ENCODE data around the gene RNU1-3. TPM values are rescaled to one million over a fixed set of nuclear protein-coding genes. Genes with fewer than 3 reads are reported as not detected.
"Not testable (repeated sequence)": the region's sequence is repeated elsewhere in the genome, so short reads cannot be mapped to it uniquely, and the experiment has no call there.

RNU1-3 gene
- total RNA-seq, 1 donor from 2014 or later = 1,358 TPM

DNA sequence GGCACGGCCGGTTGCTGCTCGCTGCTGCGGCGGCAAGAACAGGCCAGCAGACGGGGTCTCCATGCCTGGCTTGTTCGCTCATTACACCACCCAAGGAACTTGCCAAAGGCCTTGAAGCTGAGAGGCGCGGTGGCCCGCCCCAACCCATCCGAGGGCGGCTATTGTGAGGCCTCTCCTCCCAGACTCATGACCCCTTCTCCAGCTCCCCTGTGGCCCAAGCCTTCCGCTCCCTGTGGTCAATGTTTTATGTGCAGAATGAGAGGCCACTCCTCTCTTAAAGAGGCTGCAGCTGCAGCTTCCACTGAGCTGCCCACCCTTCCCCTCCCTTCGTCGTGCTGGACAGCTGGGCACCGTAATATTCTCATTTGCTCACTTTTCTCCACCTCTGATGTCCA, 27.6 kb upstream of the RNU1-3 start:
- not testable (repeated sequence) for DNase-seq (ENCODE audit: low spot score)

- DNase-seq (ENCODE audit: low spot score) = not testable (repeated sequence)
Observed at GRCh38 chr1:16693449-16694307, 26.9 kb upstream of the RNU1-3 start.

DNA sequence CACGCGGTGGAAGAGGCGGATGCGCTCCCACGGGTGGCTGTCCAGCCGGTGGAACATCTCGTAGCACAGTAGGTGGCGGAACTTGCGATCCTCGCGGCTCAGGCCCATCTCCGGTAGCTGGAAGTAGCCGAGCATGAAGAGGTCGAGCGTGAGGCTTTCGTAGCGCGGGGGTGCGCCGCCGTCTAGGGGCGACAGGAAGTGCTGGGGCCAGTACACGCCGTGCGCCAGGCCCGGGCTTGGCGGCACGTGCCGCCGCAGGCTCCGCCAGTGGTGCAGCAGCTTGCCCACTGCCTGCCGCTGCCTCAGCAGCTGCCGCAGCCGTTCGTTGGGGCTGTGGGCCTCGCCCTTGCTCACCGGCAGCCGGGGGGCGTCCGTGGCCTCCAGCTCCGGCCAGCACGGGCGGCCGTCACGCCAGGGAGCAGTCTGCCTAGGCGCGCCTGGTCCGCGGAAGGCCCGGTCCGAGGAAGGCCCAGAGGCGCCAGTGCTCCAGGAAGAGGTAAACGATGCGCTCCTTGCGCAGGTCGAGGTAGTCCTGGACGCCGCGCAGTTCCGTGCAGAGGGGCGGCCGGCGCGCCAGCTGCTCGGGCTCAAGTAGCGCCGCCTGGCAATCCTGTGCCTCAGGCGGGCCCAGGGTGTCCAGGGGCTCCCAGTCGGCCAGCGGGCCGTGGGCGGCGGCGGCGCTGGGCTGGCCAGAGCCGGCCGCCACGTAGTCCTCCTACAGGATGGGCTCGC, 26.1 kb upstream of the RNU1-3 start:
- not testable (repeated sequence) for DNase-seq (ENCODE audit: low spot score)

GRCh38 chr1:16692283-16692682, 25.5 kb upstream of the RNU1-3 start:
- DNase-seq (ENCODE audit: low spot score) = not testable (repeated sequence)

DNA sequence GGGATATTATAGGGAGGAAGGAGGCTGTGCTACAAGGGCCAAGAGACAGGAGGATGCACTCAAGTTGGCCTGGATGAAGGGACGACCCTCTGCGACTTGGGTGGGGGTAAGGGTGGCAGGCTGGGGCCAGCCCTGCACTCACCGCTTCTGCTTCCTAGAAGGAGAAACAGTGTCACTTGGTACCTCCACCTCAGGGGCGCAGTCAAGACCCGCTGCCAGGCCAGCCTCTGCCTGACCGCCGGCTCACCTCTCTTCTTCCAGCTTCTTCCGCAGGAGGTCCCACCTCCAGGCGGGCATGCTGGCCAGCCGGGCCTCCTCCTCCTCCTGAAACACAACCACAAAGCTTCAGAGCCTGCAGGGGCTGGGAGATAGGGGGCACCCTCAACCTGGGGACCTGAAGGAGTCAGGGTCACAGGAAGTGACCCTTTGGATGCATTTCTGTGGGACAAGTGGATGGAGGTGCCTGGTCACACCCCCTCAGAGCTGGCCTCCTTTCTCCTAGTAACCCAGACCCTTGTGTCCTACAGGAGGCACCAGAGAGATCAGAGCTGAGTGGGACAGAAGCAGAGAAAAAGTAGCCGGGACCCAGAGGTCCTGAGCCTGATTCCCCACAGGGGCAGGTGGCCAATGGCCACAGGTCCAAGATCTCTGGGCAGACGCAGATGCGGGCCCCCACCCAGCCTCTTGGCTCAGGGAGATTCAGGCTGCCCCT, 24.4 kb upstream of the RNU1-3 start:
- DNase-seq (ENCODE audit: low spot score) = not testable (repeated sequence)

GRCh38 chr1:16687132-16687800, 20.5 kb upstream of the RNU1-3 start:
- not testable (repeated sequence) for DNase-seq (ENCODE audit: low spot score)

DNA sequence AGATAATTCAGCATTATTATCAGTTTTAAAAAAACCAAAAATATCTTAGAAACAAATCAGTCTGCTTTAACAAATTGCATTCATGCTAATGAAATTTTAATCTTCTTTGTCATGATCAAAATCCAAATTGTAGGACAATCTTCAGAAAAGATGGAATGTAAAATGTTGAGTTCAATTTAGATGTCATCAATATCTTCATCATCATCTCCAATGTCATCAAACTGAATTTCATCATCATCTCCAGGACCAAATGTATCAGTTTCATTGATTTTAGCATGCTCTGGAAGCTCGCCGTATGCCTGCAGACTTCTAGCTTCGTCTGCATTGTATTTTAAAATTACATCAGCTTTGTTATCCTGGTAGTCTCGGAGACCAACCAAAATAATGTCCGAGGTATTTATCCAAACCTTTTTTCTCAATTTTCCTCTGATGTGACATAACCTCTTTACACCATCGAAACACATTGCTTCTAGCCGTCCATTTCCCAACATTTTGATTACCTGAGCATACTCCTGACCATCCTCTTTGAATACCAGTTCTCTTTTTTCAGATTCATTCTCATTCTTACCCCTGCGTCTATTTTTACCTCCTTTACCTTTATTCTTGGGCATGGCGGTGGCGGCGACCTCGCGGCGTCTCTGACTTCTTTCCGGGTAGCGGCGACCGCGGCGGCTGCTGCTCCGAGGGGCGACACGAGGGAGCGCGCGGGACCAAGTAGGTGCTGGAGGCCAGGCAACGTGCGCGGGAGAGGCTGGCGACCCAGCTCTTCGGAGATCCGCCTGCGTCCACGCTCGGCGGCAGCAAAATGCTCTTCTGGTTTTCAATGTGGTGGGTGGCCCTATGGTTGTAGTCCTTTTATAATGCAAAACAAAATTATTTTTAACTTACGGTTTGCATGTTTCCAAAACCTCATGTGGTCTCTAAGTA, 19.0 kb upstream of the RNU1-3 start:
- not testable (repeated sequence) for DNase-seq (ENCODE audit: low spot score)

DNA sequence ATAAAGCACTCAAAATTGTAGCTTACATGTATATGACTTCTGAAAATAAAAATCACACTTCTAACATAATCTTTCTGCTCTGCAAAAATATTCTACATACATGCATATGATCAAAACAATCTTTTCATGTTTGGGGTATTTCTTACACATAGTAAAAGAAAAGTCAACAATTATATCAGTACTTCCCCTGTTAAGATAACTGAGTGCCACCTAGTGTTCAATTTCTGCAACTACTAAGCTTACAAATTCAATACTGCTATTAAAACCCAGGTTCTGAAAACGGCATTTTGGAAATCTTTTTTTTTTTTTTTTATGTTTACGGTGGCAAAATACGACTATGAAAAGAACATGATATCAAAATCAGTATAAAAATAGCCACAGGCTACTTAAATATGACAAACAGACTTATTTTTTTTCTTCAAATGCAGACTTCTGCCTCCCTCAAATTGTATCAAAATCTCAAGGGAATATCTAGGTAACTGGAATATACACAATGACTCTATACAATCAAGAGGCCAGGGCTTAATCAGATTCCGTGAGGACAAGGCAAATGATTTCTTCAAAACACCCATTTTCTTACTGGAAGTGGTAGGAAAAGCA, 18.1 kb upstream of the RNU1-3 start:
- DNase-seq (ENCODE audit: low spot score) = not testable (repeated sequence)

DNA sequence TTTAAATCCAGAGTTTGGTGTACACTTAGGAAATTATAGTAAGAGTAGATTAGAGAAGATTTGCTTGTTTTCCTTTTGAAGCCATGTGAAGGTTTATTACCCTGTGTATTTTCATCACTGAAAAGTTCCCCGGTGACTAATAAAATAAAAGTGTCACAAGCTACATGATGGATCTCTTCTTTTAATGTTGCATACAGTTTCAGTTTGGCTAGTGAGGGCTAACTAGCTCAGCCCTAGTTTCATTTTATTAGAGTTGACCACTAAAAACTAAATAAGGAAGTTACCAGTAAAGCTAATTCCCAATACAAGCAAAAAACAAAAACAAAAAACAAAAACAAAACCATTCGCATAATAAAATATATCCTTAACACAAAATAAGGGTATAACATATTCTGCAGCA, 17.4 kb upstream of the RNU1-3 start:
- DNase-seq (ENCODE audit: low spot score) = not testable (repeated sequence)

DNA sequence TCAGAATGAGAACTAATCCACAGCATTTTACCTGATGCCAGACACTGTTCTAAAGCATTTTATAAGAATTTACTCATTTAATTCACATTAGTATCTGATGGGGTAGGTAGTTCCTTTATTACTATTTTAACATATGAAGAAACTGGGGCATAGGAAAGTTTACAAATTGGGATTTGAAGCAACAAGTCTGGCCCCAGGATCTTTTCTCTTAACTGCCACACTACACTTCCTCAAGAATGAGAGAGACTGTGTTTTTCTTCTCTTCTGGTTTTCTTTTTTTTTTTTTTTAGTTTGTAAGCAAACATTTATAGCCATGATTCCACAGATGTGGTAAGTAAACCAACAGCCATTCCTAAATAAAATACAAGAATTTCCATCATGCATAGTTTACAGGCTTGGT, 16.1 kb upstream of the RNU1-3 start:
- not testable (repeated sequence) for DNase-seq (ENCODE audit: low spot score)

DNA sequence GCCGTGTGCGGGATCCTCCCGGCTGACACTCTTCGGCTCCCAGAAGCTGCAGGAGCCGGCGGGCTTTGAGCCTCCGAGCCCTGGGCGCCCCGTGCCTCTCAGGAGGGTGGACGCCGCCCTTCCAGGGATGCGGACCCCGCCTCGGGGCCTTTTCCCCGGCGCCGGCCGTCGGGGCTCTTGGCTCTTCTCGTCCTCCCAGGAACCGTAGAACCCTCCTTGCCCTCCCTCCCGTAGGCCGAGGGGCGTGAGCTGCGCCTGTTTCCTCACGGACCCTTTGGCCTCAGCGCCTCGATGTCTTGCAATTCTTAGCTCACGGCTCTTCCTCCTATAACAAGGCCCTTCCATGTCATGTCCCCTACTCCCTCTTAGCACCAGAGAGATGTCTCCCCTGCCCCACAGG, 13.6 kb upstream of the RNU1-3 start:
- DNase-seq (ENCODE audit: low spot score) = not testable (repeated sequence)

DNA sequence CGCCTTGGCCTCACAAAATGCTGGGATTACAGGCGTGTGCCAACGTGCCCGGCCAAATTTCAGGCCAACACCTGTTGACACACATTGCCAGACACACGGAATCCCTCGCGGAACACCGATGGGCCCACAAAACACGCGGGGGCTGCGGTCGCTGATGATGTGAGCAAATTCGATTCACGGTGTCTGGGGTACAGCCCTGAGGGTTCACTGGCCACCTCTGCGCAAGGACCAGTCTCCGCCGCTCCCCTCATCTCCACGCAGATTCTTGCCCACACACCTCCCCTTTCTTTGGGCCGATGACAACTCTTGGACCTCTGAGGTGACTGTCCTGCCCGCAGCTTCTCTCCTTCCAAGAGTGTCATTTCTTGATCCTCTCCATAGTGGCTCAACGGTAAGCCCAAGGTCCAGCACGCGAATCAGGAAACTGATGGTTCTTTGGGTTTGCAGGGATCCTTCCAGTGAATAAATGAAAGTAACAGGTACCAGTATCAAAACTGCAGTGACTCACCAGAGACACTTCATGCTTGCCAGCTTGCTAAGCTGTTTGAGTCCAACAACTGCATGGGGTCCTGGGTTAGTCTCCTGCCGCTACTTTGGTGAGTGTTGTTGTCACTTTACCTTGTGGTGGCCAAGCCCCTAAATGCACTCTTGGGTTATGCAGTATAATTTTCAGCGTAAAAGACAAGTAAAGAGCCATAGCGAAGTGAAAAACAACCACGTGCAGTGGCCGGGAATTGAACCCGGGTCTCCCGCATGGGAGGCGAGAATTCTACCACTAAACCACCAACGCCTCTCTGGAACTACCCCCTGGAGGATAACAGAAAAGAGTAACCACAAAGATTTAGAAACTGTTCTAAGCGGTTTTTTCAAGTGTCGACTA, 11.0 kb upstream of the RNU1-3 start:
- no peak for DNase-seq (ENCODE audit: low spot score)

- DNase-seq (ENCODE audit: low spot score) = not testable (repeated sequence)
Observed at GRCh38 chr1:16676661-16677523, 10.1 kb upstream of the RNU1-3 start.

DNA sequence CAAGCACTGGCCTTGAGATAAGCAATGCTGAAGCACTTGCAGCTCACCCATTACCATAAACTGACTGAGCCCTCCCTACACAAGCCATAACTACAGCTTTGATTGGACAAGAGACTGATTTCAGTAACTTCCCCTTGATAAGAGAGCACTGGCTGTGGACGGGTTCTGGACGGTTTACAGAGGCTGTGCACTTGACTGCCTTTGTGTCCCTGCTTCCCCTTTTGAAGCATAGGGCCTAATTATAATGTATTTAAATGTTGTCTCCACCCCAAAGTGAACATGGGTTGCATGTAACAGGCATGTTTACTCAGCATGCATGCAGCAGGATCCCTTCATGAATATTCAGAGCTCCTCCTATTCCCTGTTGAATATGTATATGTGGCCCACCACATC, 8.4 kb upstream of the RNU1-3 start:
- DNase-seq (ENCODE audit: low spot score) = not testable (repeated sequence)

- not testable (repeated sequence) for DNase-seq (ENCODE audit: low spot score)
Observed at GRCh38 chr1:16673976-16674375, 7.2 kb upstream of the RNU1-3 start.

GRCh38 chr1:16665836-16666235, 912 bp downstream of the RNU1-3 start:
- DNase-seq (ENCODE audit: low spot score) = not testable (repeated sequence)

DNA sequence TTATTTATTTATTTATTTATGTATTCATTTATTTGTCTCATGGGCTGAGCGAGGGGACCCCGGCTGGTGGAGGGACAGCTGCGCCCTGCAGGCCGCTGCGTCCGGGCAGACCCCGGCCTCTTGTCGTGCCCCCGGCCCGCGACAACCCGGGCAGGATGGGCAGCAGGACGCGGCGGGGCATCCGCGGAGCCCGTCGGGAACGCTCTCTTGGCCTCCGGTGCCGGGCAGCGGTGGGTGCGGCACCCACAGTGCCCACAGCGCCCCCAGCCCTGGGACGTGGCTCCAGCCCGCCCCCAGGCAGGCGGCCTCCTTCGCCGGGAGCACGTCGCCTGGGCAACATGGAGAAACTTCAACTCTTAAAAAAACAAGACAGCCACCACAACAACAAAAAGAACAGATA, 8.5 kb downstream of the RNU1-3 start:
- DNase-seq (ENCODE audit: low spot score) = not testable (repeated sequence)
